B cell (primary cell): Measurements from ENCODE around the gene MOV10L1. TPM values are rescaled to one million over a fixed set of nuclear protein-coding genes. Genes with fewer than 3 reads are reported as not detected.

Experiments
- ATAC-seq: fragments of 200-7000 bp; cut with Tn5 transposase; one replicate; pipeline ENCODE4 v1.10.0; 2021; ENCODE audit warnings: low read depth, mild to moderate bottlenecking, moderate number of reproducible peaks, moderate library complexity
- CTCF ChIA-PET: fragments of 350-600 bp; sonication (Branson Sonifier 250); formaldehyde crosslinking; loops from one replicate; lab custom pipeline; 2021; ENCODE audit warnings: antibody characterized with exemption, inconsistent platforms; lab: Charles Lee
- POLR2A ChIA-PET: fragments of 350-600 bp; sonication (Branson Sonifier 250); formaldehyde crosslinking; loops from one replicate; lab custom pipeline; 2021; ENCODE audit warnings: antibody characterized with exemption; lab: Charles Lee
- DNase-seq: peaks from one replicate; pipeline ENCODE4 v3.0.0; 2013
- H2AFZ ChIP-seq: 2 replicates; pipeline ENCODE4 v1.6.1; 2012; ENCODE audit warnings: mild to moderate bottlenecking, low read depth, low read length; ENCODE audit not compliant: insufficient read depth, poor library complexity, severe bottlenecking
- H3K27ac ChIP-seq, 2 donors: 1 replicate in 1 of 2; 2 replicates in 1 of 2; pipeline ENCODE4 v1.5.1; 2012 to 2013; ENCODE audit warnings: low read length in 2 of 2, mild to moderate bottlenecking in 2 of 2, moderate library complexity in 1 of 2
- H3K27me3 ChIP-seq, 4 experiments: fragments of 200-600 bp in 1 of 4; sonication (generic) in 1 of 4; replicated peaks in 1 of 4; 1 replicate in 2 of 4; 2 replicates in 2 of 4; pipeline versions ENCODE4 v1.6.1 to v1.7.0; 2013 to 2016; ENCODE audit warnings: low read length in 3 of 4, mild to moderate bottlenecking in 2 of 4, mixed read lengths in 1 of 4, moderate library complexity in 1 of 4; ENCODE audit not compliant: insufficient read depth in 4 of 4, control insufficient read depth in 3 of 4; ENCODE audit errors: control extremely low read depth in 1 of 4
- H3K36me3 ChIP-seq, 2 experiments: replicated peaks in 1 of 2; 1 replicate in 1 of 2; 2 replicates in 1 of 2; pipeline versions ENCODE4 v1.6.1 to v1.7.1; 2013; ENCODE audit warnings: low read length in 1 of 2; ENCODE audit not compliant: insufficient read depth in 2 of 2, control insufficient read depth in 1 of 2; ENCODE audit errors: control extremely low read depth in 1 of 2, extremely low read depth in 1 of 2
- H3K4me1 ChIP-seq, 2 donors: fragments of 200-600 bp in 1 of 2; sonication (generic) in 1 of 2; 1 replicate in 1 of 2; 2 replicates in 1 of 2; pipeline versions ENCODE4 v1.5.1 to v1.6.1; 2013 to 2017; ENCODE audit warnings: low read length in 2 of 2; ENCODE audit not compliant: control insufficient read depth in 2 of 2, insufficient read depth in 2 of 2
- H3K4me2 ChIP-seq: replicated peaks from 2 replicates; pipeline ENCODE3; 2012; ENCODE audit warnings: mild to moderate bottlenecking, low read depth, low read length; ENCODE audit not compliant: poor library complexity, severe bottlenecking
- H3K4me3 ChIP-seq, 5 experiments: fragments of 200-600 bp in 1 of 5; sonication (generic) in 1 of 5; 1 replicate in 3 of 5; 2 replicates in 2 of 5; pipeline versions ENCODE4 v1.5.1 to v1.7.0; 2011 to 2016; ENCODE audit warnings: low read length in 4 of 5, mild to moderate bottlenecking in 4 of 5, low read depth in 2 of 5, control low read depth in 1 of 5, moderate library complexity in 1 of 5; ENCODE audit not compliant: insufficient read depth in 1 of 5; ENCODE audit errors: control extremely low read depth in 1 of 5, extremely low read depth in 1 of 5
- H3K79me2 ChIP-seq: fragments of 200-600 bp; sonication (generic); one replicate; pipeline ENCODE4 v1.6.0; 2016; ENCODE audit warnings: low read length; ENCODE audit not compliant: control insufficient read depth, insufficient read depth
- H3K9ac ChIP-seq: fragments of 200-600 bp; sonication (generic); 2 replicates; pipeline ENCODE4 v1.6.1; 2017; ENCODE audit warnings: mild to moderate bottlenecking, low read length, moderate library complexity
- H3K9me3 ChIP-seq, 3 donors: one replicate each; pipeline versions ENCODE4 v1.6.1 to v1.7.1; 2013; ENCODE audit warnings: low read length in 2 of 3; ENCODE audit not compliant: control insufficient read depth in 2 of 3, insufficient read depth in 1 of 3; ENCODE audit errors: control extremely low read depth in 1 of 3
- H4K20me1 ChIP-seq: 2 replicates; pipeline ENCODE4 v1.6.0; 2012; ENCODE audit warnings: mild to moderate bottlenecking, low read length; ENCODE audit not compliant: insufficient read depth, control insufficient read depth, poor library complexity, severe bottlenecking
- H3K27ac Mint-ChIP-seq: one replicate; pipeline ENCODE4 v1.8.0; 2021; ENCODE audit warnings: mixed read lengths
- H3K27me3 Mint-ChIP-seq: one replicate; pipeline ENCODE4 v1.8.0; 2021; ENCODE audit warnings: mixed read lengths
- H3K4me1 Mint-ChIP-seq: one replicate; pipeline ENCODE4 v1.8.0; 2021; ENCODE audit warnings: mixed read lengths
- H3K4me3 Mint-ChIP-seq: one replicate; pipeline ENCODE4 v1.8.0; 2021; ENCODE audit warnings: mixed read lengths
- H3K9me3 Mint-ChIP-seq: one replicate; pipeline ENCODE4 v1.8.0; 2022; ENCODE audit warnings: mixed read lengths; ENCODE audit not compliant: insufficient read depth
- CTCF ChIP-seq: fragments of 200-600 bp; IDR thresholded peaks from one replicate; pipeline ENCODE4 v1.8.0; 2022; ENCODE audit warnings: antibody characterized with exemption, mild to moderate bottlenecking
- EZH2 ChIP-seq: IDR thresholded peaks from 2 replicates; pipeline ENCODE4 v1.6.1; 2012; ENCODE audit warnings: borderline replicate concordance, low read depth, mild to moderate bottlenecking, moderate library complexity, low read length; ENCODE audit not compliant: insufficient read depth, poor library complexity, severe bottlenecking
- WGBS: methylation state at CpG from one replicate; pipeline ENCODE4 v1.1.5; 2013; ENCODE audit warnings: missing lambda C conversion rate; ENCODE audit not compliant: insufficient coverage; 5-methylcytosine and 5-hydroxymethylcytosine counted together
- intact Hi-C: fragments of 100-400 bp; cut with micrococcal nuclease; formaldehyde crosslinking; loops from one replicate; pipeline ENCODE4 v1.10.0; 2022
- polyA plus RNA-seq: library from polyadenylated mRNA; depleted of rRNA; stranded (reverse); fragments of >200 nt; gene quantifications from 2 replicates; pipeline ENCODE4 v1.2.3, GENCODE V29; 2012
- total RNA-seq, 2 donors: library from RNA; stranded (reverse); fragments of 120-200 nt in 1 of 2; gene quantifications; 1 replicate in 1 of 2; 2 replicates in 1 of 2; pipeline versions ENCODE4 v1.2.3 to v1.2.4, GENCODE V29; 2013 to 2022

Gene MOV10L1
- total and polyA plus RNA-seq, 2 donors (not counting 1 experiment from before 2014, with no cell fraction given) = not detected

GRCh38 chr22:50189184-50189848 lies 99.5 kb downstream of the MOV10L1 start:
- ATAC-seq = no peak
- intact Hi-C loops = no loop called here
- peaks cover 27% of the 10 kb centered on the region for H3K79me2 ChIP-seq
- peaks cover 7% of the 10 kb centered on the region for H4K20me1 ChIP-seq
- TF ChIP-seq EZH2 (no peak), CTCF (no peak)
- H3K9ac ChIP-seq = peak overlapping the region; percentile 79
- peak overlapping the region in 1 of 5 experiments; percentile 63 for H3K4me3 ChIP-seq
- H3K27ac ChIP-seq = peak overlapping the region; percentile 99 to 100
- POLR2A ChIA-PET = interaction anchor here (0.5 to 4.6 kb wide), 10 partner anchors 9 to 336 kb away, joined by 5 to 54 read pairs (median 15); partner anchors contain the start of genes PANX2, PIM3, SCO2 and SELENOO
- CTCF ChIA-PET = interaction anchor here (1.0 to 4.0 kb wide), 9 partner anchors 15 to 253 kb away, joined by 4 to 41 read pairs (median 8); no protein-coding TSS in a partner anchor
- H3K4me1 Mint-ChIP-seq = peaks cover 59% of the 10 kb centered on the region
- peaks cover 0 to 4% (median 2%) of the 10 kb centered on the region in 4 experiments for H3K27me3 ChIP-seq
- H3K4me1 ChIP-seq = peaks cover 82 to 90% of the 10 kb centered on the region in 2 donors
- peak overlapping the region; percentile 86 for H3K4me3 Mint-ChIP-seq
- H2AFZ ChIP-seq = no peak overlapping the region
- H3K9me3 ChIP-seq = peaks cover 0 to 2% (median 0%) of the 10 kb centered on the region in 3 donors
- no peaks in the 10 kb centered on the region for H3K27me3 Mint-ChIP-seq
- no peaks in the 10 kb centered on the region for H3K9me3 Mint-ChIP-seq
- H3K4me2 ChIP-seq = peak overlapping the region; percentile 98
- H3K36me3 ChIP-seq = peaks cover 0 to 17% of the 10 kb centered on the region in 2 experiments
- no peak for DNase-seq
- 55% methylated on average over 19 of the region's 20 CpGs for WGBS
- H3K27ac Mint-ChIP-seq = peak overlapping the region; percentile 99

- Histone ChIP-seq H3K36me3 (peaks cover 0 to 22% of the 10 kb centered on the region in 2 experiments), H3K27me3 (peaks cover 0 to 4% (median 0%) of the 10 kb centered on the region in 4 experiments), H3K4me3 (peak overlapping the region in 4 of 5 experiments; percentile 36 to 63 (median 52)), H3K9me3 (peaks cover 0 to 2% (median 0%) of the 10 kb centered on the region in 3 donors), H4K20me1 (peaks cover 7% of the 10 kb centered on the region), H2AFZ (no peak overlapping the region), H3K27ac (peak overlapping the region; percentile 99 to 100), H3K4me2 (peak overlapping the region; percentile 98), H3K4me1 (peaks cover 82 to 91% of the 10 kb centered on the region in 2 donors), H3K79me2 (peaks cover 29% of the 10 kb centered on the region), H3K9ac (peak overlapping the region; percentile 79)
- Mint-ChIP-seq H3K9me3 (no peaks in the 10 kb centered on the region), H3K4me3 (peak overlapping the region; percentile 86), H3K27me3 (no peaks in the 10 kb centered on the region), H3K27ac (peak overlapping the region; percentile 99), H3K4me1 (peaks cover 58% of the 10 kb centered on the region)
- DNase-seq = no peak
- ChIA-PET POLR2A (interaction anchor here (0.5 to 4.6 kb wide), 10 partner anchors 9 to 336 kb away, joined by 5 to 54 read pairs (median 15); partner anchors contain the start of genes PANX2, PIM3, SCO2 and SELENOO), CTCF (interaction anchor here (1.0 to 4.0 kb wide), 11 partner anchors 15 to 336 kb away, joined by 4 to 41 read pairs (median 8); partner anchors contain the start of gene SCO2)
- intact Hi-C loops = loop anchor here (1.0 to 5.0 kb wide), 9 partner anchors 10 to 431 kb away; partner anchors contain the start of genes PIM3, TUBGCP6 and ZBED4
- TF ChIP-seq CTCF (no peak), EZH2 (no peak)
- 8% methylated on average over 4 of the region's 4 CpGs for WGBS
- no peak for ATAC-seq
Measured at GRCh38 chr22:50189849-50190181, 100.0 kb downstream of the MOV10L1 start.
